Sigmoid colon (tissue), 7 donors: ENCODE results near the gene TUBB1. TPM values are rescaled to one million over a fixed set of nuclear protein-coding genes. Genes with fewer than 3 reads are reported as not detected.

Experiments used
- DNase-seq: peaks from one replicate; pipeline ENCODE4 v3.0.0-alpha.2; 2019
- H3K27ac ChIP-seq, 4 donors: fragments of 200-600 bp; sonication (generic); one replicate each; pipeline ENCODE4 v1.5.1; 2016 to 2019; ENCODE audit warnings: mild to moderate bottlenecking in 1 of 4
- H3K27me3 ChIP-seq, 3 donors: fragments of 200-600 bp; sonication (generic); one replicate each; pipeline ENCODE4 v1.5.1; 2019; ENCODE audit warnings: mild to moderate bottlenecking in 1 of 3
- H3K36me3 ChIP-seq, 4 donors: fragments of 200-600 bp; sonication (generic); one replicate each; pipeline ENCODE4 v1.5.1; 2016 to 2019
- H3K4me1 ChIP-seq, 4 donors: fragments of 200-600 bp; sonication (generic); one replicate each; pipeline ENCODE4 v1.5.1; 2017 to 2019
- H3K4me3 ChIP-seq, 4 donors: fragments of 200-600 bp; sonication (generic); one replicate each; pipeline ENCODE4 v1.5.1; 2017 to 2019; ENCODE audit warnings: mild to moderate bottlenecking in 2 of 4, moderate library complexity in 1 of 4
- H3K9me3 ChIP-seq, 4 donors: fragments of 200-600 bp in 3 of 4; sonication (generic) in 3 of 4; one replicate each; pipeline versions ENCODE4 v1.5.1 to v1.6.1; 2013 to 2019
- CTCF ChIP-seq, 4 experiments: fragments of 450-650 bp in 3 of 4; fragments of 200-600 bp in 1 of 4; IDR thresholded peaks; one replicate each; pipeline ENCODE4 v1.5.1; 2016 to 2019; ENCODE audit warnings: antibody characterized with exemption in 4 of 4, mild to moderate bottlenecking in 3 of 4, moderate library complexity in 2 of 4
- EP300 ChIP-seq, 4 donors: sonication (generic); formaldehyde crosslinking; IDR thresholded peaks; one replicate each; pipeline ENCODE4 v1.6.1; 2017; ENCODE audit warnings: antibody characterized with exemption in 4 of 4
- POLR2A ChIP-seq, 2 donors: fragments of 450-650 bp; IDR thresholded peaks; one replicate each; pipeline ENCODE4 v1.6.1; 2016; ENCODE audit warnings: antibody characterized with exemption in 2 of 2, mild to moderate bottlenecking in 2 of 2, moderate library complexity in 2 of 2
- POLR2AphosphoS5 ChIP-seq, 4 donors: sonication (generic); formaldehyde crosslinking; IDR thresholded peaks; one replicate each; pipeline ENCODE4 v1.6.1; 2017; ENCODE audit warnings: antibody characterized with exemption in 4 of 4
- WGBS, 2 donors: extraction: QIAGEN DNeasy Blood & Tissue Kit; methylation state at CpG; one replicate each; pipeline ENCODE4 v1.1.7; 2013; 5-methylcytosine and 5-hydroxymethylcytosine counted together
- intact Hi-C: fragments of 100-400 bp; cut with DNase I; formaldehyde crosslinking; loops from one replicate; pipeline ENCODE4 v1.15.1; 2023
- polyA plus RNA-seq, 3 donors: library from polyadenylated mRNA; stranded (reverse); fragments of 200-250 nt; gene quantifications; one replicate each; pipeline ENCODE4 v1.2.3, GENCODE V29; 2013
- total RNA-seq, 4 donors: library from RNA; depleted of rRNA; stranded (reverse); fragments of >200 nt; gene quantifications; one replicate each; pipeline ENCODE4 v1.1.0, GENCODE V29; 2016
- donor health status: healthy with polysubstance abuse.
- donor health status: Bipolar disorder and iron deficiency.
- donor health status: healthy.

TUBB1 gene
- total and polyA plus RNA-seq, 7 donors = 0.03 to 0.60 (median 0.15) TPM; not detected in 3

DNA sequence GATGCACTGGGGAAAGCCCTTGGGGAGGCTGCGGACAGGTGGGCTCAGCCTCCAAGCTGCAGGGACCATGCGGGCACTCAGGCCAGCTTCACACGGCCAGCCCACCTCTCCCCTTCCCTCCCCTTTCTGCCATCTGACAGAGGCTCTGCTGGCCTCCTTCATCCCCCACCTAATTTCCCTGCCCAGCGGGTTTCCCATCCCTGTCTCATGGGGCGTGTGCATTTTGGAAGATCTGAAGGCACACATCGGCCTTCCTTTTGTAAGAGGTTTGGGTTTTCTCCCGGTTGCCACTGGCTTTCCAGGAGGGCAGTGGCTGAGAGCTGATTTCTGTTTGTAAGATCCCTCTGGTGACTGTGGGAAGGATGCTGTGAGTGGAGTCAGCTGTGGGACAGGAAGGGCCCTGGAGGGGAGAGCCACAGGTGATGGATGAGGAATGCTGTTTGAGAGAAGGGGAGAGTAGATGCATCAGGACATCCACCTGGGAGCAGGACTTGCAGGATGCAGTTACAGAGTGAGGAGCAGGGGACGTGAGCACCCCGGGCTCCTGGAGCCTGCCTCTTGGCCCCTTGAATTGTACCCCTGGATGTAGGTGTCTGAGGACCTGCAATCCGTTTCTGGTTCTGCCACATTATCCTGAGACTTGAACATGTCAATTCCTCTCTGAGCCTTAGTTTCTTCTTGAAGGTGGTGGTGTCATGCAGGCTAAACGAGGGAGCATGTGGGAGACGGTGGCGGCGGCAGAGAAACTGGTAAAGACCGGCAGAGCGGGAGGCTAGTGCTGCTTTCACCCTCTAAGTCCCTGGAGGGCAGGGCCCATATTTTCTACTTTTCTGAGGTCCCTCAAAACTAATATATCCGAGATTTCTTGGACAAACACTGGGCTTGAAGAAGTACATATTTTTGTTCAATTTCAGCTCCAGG is 5.9 kb upstream of the TUBB1 start:
- intact Hi-C loops = no loop called here
- Histone ChIP-seq H3K4me1 (no peaks in the 10 kb centered on the region), H3K36me3 (no peaks in the 10 kb centered on the region), H3K9me3 (no peaks in the 10 kb centered on the region), H3K27me3 (no peaks in the 10 kb centered on the region), H3K27ac (no peak overlapping the region), H3K4me3 (no peak overlapping the region)
- no peak for TF ChIP-seq EP300 (IDR thresholded peaks at IDR 0.05)
- no peak for TF ChIP-seq POLR2A (IDR thresholded peaks at IDR 0.05)
- TF ChIP-seq POLR2AphosphoS5 (IDR thresholded peaks at IDR 0.05) = no peak
- TF ChIP-seq CTCF (IDR thresholded peaks at IDR 0.05) = no peak
- DNase-seq = peak; percentile 52
- WGBS, 2 donors = 92 to 93% methylated on average over 17 of the region's 17 CpGs

DNA sequence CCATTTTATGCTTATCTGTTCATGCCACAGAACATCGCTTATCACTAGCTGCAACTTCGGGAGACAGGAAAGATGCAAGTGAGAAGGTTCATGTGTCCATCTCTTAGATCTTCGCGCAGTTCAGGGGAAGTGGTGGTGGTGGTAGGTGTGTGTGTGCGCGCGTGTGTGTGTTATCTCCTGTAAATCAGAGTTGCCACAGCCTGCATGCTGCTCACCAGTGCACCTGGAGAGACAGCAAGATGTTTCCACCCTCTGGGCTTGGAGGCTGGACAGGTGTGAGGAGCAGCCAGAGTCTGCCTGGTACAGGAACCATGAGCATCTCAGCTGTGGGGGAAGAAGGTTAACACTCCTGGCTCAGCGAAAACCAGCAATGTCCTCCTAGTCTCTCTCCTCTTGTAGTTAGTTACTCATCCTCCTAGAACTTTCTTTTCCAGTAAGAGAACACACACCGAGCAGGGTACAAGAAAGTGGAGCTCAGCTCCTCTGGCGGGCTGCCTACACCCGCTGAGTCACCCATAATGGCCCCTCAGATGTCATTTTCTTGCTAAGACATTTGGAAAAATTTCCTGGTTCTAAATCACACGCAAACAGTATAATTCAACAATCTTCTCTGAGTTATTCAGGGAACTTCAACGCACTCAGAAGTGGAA is 5.1 kb upstream of the TUBB1 start:
- no peaks in the 10 kb centered on the region for H3K36me3 ChIP-seq
- H3K27me3 ChIP-seq = no peaks in the 10 kb centered on the region
- intact Hi-C loops = no loop called here
- no peak overlapping the region for H3K27ac ChIP-seq
- H3K9me3 ChIP-seq = no peaks in the 10 kb centered on the region
- TF ChIP-seq POLR2AphosphoS5 (IDR thresholded peaks at IDR 0.05) (no peak), EP300 (IDR thresholded peaks at IDR 0.05) (no peak), POLR2A (IDR thresholded peaks at IDR 0.05) (no peak), CTCF (IDR thresholded peaks at IDR 0.05) (no peak)
- WGBS, 2 donors = 67 to 79% methylated on average over 13 of the region's 13 CpGs
- no peak overlapping the region for H3K4me3 ChIP-seq
- peak; percentile 33 for DNase-seq
- H3K4me1 ChIP-seq = no peaks in the 10 kb centered on the region

DNA sequence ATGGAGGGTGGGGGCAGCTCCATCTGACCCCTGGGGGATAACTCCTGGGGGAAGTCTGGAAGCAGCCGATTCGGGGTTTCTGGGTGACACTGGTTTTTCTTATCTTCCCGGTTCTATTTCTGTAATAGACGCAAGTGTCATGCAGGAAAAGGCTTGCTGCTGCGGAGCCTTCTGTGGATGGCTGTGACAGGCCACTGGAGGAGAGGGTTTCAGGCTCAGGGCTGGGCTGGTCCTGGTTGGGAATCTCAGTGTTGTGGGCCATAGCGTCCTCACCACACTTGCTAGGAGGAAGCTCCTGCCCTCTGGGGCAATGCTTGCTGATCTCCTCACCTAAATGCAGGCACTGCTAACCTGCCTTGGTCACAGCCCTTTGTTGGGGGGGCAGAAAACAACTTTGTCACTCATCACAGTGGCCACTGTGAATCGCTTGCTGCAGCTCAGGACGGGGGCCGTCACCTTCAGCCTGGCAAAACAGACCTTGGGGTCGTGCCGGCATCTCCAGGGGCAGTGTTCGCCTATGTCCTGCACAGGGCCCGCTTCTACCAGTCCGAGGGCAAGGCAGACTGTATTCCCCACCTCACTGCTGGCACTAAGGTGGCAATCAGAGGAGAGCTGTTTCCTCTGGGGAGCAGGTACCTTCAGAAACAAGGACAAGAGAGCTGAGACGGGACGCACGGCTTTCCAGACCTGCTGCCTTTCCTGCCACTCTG is 4.4 kb upstream of the TUBB1 start:
- intact Hi-C loops = no loop called here
- WGBS, 2 donors = 88 to 92% methylated on average over 17 of the region's 17 CpGs
- Histone ChIP-seq H3K4me1 (no peaks in the 10 kb centered on the region), H3K27me3 (no peaks in the 10 kb centered on the region), H3K4me3 (no peak overlapping the region), H3K36me3 (no peaks in the 10 kb centered on the region), H3K9me3 (no peaks in the 10 kb centered on the region), H3K27ac (no peak overlapping the region)
- DNase-seq = peak; percentile 33
- TF ChIP-seq EP300 (IDR thresholded peaks at IDR 0.05) = no peak
- no peak for TF ChIP-seq CTCF (IDR thresholded peaks at IDR 0.05)
- no peak for TF ChIP-seq POLR2A (IDR thresholded peaks at IDR 0.05)
- TF ChIP-seq POLR2AphosphoS5 (IDR thresholded peaks at IDR 0.05) = no peak

GRCh38 chr20:59015411-59015810 is 3.8 kb upstream of the TUBB1 start:
- DNase-seq = peak; percentile 40

More at GRCh38 chr20:59015411-59015810, 3.8 kb upstream of the TUBB1 start:
- H3K36me3 ChIP-seq = no peaks in the 10 kb centered on the region
- 94% methylated on average over 16 of the region's 16 CpGs for WGBS, 2 donors
- H3K4me1 ChIP-seq = no peaks in the 10 kb centered on the region
- no peak overlapping the region for H3K4me3 ChIP-seq
- no peak overlapping the region for H3K27ac ChIP-seq
- TF ChIP-seq EP300 (IDR thresholded peaks at IDR 0.05) (no peak), POLR2A (IDR thresholded peaks at IDR 0.05) (no peak), CTCF (IDR thresholded peaks at IDR 0.05) (no peak), POLR2AphosphoS5 (IDR thresholded peaks at IDR 0.05) (no peak)
- no peaks in the 10 kb centered on the region for H3K9me3 ChIP-seq
- intact Hi-C loops = no loop called here
- no peaks in the 10 kb centered on the region for H3K27me3 ChIP-seq
